ENCODE measurements around the gene DNAJB12. TPM values are rescaled to one million over a fixed set of nuclear protein-coding genes. Genes with fewer than 3 reads are reported as not detected.

DNAJB12 gene
- total and polyA plus RNA-seq, 10 of the 15 experiments (the other 5 are each of a cell fraction or from before 2014, with no cell fraction given), result 4.6 to 31.6 (median 18.8) TPM

GRCh38 chr10:72338180-72338579 lies 16.5 kb downstream of the DNAJB12 start:
- Histone ChIP-seq H4K20me1 (ENCODE audit: control insufficient read depth, insufficient read depth) (no peaks in the 10 kb centered on the region), H3K36me3 (ENCODE audit: control insufficient read depth in 2 of 2, insufficient read depth in 2 of 2, low read length in 1 of 2) (peaks cover 16 to 33% of the 10 kb centered on the region in 2 experiments), H3K27me3 (replicated peaks in 1 of 2; ENCODE audit: control insufficient read depth in 2 of 2, insufficient read depth in 2 of 2, low read length in 1 of 2) (no peaks in the 10 kb centered on the region), H3K9me3 (replicated peaks; ENCODE audit: control insufficient read depth, insufficient read depth, low read length) (no peaks in the 10 kb centered on the region; the same call in 2 of the 3 replicates), H3K4me2 (ENCODE audit: control insufficient read depth, insufficient read depth) (no peak overlapping the region), H2AFZ (ENCODE audit: control insufficient read depth, low read depth, low read length) (no peak overlapping the region), H3K79me2 (ENCODE audit: control insufficient read depth, insufficient read depth, low read length) (no peaks in the 10 kb centered on the region), H3K4me3 (no peak overlapping the region), H3K27ac (ENCODE audit: control insufficient read depth, insufficient read depth) (no peak overlapping the region), H3K9ac (ENCODE audit: control insufficient read depth, insufficient read depth, low read length) (no peak overlapping the region), H3K4me1 (ENCODE audit: control insufficient read depth, insufficient read depth, low read length) (peaks cover 52% of the 10 kb centered on the region)
- DNase-seq (ENCODE audit: low read depth, low spot score), result no peak
- ChIA-PET CTCF (interaction anchor here (0.6 to 16.6 kb wide), 33 partner anchors 11 to 648 kb away, joined by 3 to 275 read pairs (median 6); partner anchors contain the start of gene DDIT4), RAD21 (ENCODE audit: unreplicated experiment) (interaction anchor here (0.6 to 11.6 kb wide), 16 partner anchors 9 to 442 kb away, joined by 3 to 170 read pairs (median 11); partner anchors contain the start of genes ANAPC16, ASCC1 and DDIT4), SMC1A (ENCODE audit: uncharacterized antibody, unreplicated experiment) (interaction anchor here (0.7 to 9.7 kb wide), 17 partner anchors 14 to 290 kb away, joined by 3 to 168 read pairs (median 6); partner anchors contain the start of gene DDIT4), POLR2A (interaction anchor here (0.5 to 1.8 kb wide), 6 partner anchors 15 to 234 kb away, joined by 3 to 9 read pairs (median 4); no protein-coding TSS in a partner anchor)
- TF ChIP-seq BMI1 (IDR thresholded peaks at IDR 0.05; ENCODE audit: borderline replicate concordance), result no peak
- no peak for TF ChIP-seq RAD21 (IDR thresholded peaks at IDR 0.05; ENCODE audit: insufficient read depth, low read depth, low read length)
- FAIRE-seq, result no peak
- 93% methylated on average over 7 of the region's 7 CpGs for WGBS (ENCODE audit: insufficient coverage, insufficient replicate concordance, low lambda C conversion rate, missing lambda C conversion rate)
- no peak for ATAC-seq
- intact Hi-C loops (cut with micrococcal nuclease; ENCODE audit: unreplicated experiment), result no loop called here
- in situ Hi-C loops (cut with MboI), result loop anchor here (5.0 to 10.0 kb wide), 4 partner anchors 111 to 443 kb away; no protein-coding TSS in a partner anchor
- no TSS peak for BruUV-seq (replicated peaks)

GRCh38 chr10:72337722-72338121 lies 17.0 kb downstream of the DNAJB12 start:
- Histone ChIP-seq H3K79me2 (ENCODE audit: control insufficient read depth, insufficient read depth, low read length) (no peaks in the 10 kb centered on the region), H3K36me3 (ENCODE audit: control insufficient read depth in 2 of 2, insufficient read depth in 2 of 2, low read length in 1 of 2) (peaks cover 18 to 30% of the 10 kb centered on the region in 2 experiments), H3K9ac (ENCODE audit: control insufficient read depth, insufficient read depth, low read length) (no peak overlapping the region), H3K9me3 (replicated peaks; ENCODE audit: control insufficient read depth, insufficient read depth, low read length) (no peaks in the 10 kb centered on the region; the same call in 2 of the 3 replicates), H3K4me2 (ENCODE audit: control insufficient read depth, insufficient read depth) (no peak overlapping the region), H2AFZ (ENCODE audit: control insufficient read depth, low read depth, low read length) (no peak overlapping the region), H3K4me3 (no peak overlapping the region), H3K4me1 (ENCODE audit: control insufficient read depth, insufficient read depth, low read length) (peaks cover 56% of the 10 kb centered on the region), H3K27ac (ENCODE audit: control insufficient read depth, insufficient read depth) (no peak overlapping the region), H4K20me1 (ENCODE audit: control insufficient read depth, insufficient read depth) (no peaks in the 10 kb centered on the region), H3K27me3 (replicated peaks in 1 of 2; ENCODE audit: control insufficient read depth in 2 of 2, insufficient read depth in 2 of 2, low read length in 1 of 2) (no peaks in the 10 kb centered on the region)
- RAD21 ChIA-PET (ENCODE audit: unreplicated experiment), result interaction anchor here (0.7 to 11.6 kb wide), 23 partner anchors 9 to 441 kb away, joined by 3 to 170 read pairs (median 6); partner anchors contain the start of genes ANAPC16, ASCC1 and DDIT4
- ATAC-seq (no peak), FAIRE-seq (no peak), DNase-seq (ENCODE audit: low read depth, low spot score) (no peak)
- intact Hi-C loops (cut with micrococcal nuclease; ENCODE audit: unreplicated experiment), result loop anchor here (1.0 to 2.0 kb wide), 2 partner anchors 289 to 441 kb away; no protein-coding TSS in a partner anchor
- SMC1A ChIA-PET (ENCODE audit: uncharacterized antibody, unreplicated experiment), result interaction anchor here (0.7 to 9.7 kb wide), 27 partner anchors 13 to 443 kb away, joined by 3 to 168 read pairs (median 5); partner anchors contain the start of genes ASCC1 and DDIT4
- CTCF ChIA-PET, result interaction anchor here (0.6 to 16.6 kb wide), 55 partner anchors 8 to 649 kb away, joined by 3 to 275 read pairs (median 4); partner anchors contain the start of gene DDIT4
- WGBS (ENCODE audit: insufficient coverage, insufficient replicate concordance, low lambda C conversion rate, missing lambda C conversion rate), result 96% methylated on average over 9 of the region's 9 CpGs
- no TSS peak for BruUV-seq (replicated peaks)
- in situ Hi-C loops (cut with MboI), result loop anchor here (5.0 to 10.0 kb wide), 4 partner anchors 110 to 443 kb away; no protein-coding TSS in a partner anchor
- POLR2A ChIA-PET, result interaction anchor here (0.5 to 1.8 kb wide), 11 partner anchors 15 to 288 kb away, joined by 3 to 9 read pairs (median 5); no protein-coding TSS in a partner anchor
- no peak for TF ChIP-seq RUNX3 (IDR thresholded peaks at IDR 0.05; ENCODE audit: low read length)
- no peak for TF ChIP-seq NFIC (IDR thresholded peaks at IDR 0.05; ENCODE audit: low read depth, low read length)
- no peak for TF ChIP-seq YY1 (IDR thresholded peaks at IDR 0.05; ENCODE audit: low read depth, low read length)
- TF ChIP-seq ELK1 (IDR thresholded peaks at IDR 0.05; ENCODE audit: low read depth, low read length), result no peak
- no peak for TF ChIP-seq MAX (IDR thresholded peaks at IDR 0.05; ENCODE audit: low read depth, low read length)
- no peak for TF ChIP-seq RBBP5 (conservative IDR thresholded peaks at IDR 0.05)
- no peak for TF ChIP-seq HDAC2 (IDR thresholded peaks at IDR 0.05)
- no peak for TF ChIP-seq EGR1 (IDR thresholded peaks at IDR 0.05; ENCODE audit: borderline replicate concordance in 1 of 2, low read depth in 2 of 2, low read length in 2 of 2)
- no peak for TF ChIP-seq PML (IDR thresholded peaks at IDR 0.05; ENCODE audit: low read length)
- TF ChIP-seq, protein P1, sequence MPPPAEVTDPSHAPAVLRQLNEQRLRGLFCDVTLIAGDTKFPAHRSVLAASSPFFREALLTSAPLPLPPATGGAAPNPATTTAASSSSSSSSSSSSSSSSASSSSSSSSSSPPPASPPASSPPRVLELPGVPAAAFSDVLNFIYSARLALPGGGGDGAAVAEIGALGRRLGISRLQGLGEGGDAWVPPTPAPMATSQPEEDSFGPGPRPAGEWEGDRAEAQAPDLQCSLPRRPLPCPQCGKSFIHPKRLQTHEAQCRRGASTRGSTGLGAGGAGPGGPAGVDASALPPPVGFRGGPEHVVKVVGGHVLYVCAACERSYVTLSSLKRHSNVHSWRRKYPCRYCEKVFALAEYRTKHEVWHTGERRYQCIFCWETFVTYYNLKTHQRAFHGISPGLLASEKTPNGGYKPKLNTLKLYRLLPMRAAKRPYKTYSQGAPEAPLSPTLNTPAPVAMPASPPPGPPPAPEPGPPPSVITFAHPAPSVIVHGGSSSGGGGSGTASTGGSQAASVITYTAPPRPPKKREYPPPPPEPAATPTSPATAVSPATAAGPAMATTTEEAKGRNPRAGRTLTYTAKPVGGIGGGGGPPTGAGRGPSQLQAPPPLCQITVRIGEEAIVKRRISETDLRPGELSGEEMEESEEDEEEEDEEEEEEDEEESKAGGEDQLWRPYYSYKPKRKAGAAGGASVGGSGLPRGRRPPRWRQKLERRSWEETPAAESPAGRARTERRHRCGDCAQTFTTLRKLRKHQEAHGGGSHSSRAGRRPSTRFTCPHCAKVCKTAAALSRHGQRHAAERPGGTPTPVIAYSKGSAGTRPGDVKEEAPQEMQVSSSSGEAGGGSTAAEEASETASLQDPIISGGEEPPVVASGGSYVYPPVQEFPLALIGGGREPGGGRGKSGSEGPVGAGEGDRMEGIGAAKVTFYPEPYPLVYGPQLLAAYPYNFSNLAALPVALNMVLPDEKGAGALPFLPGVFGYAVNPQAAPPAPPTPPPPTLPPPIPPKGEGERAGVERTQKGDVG (CRISPR knock-in tag; IDR thresholded peaks at IDR 0.05), result no peak

Measured in GM12878 (cell line).